Activated CD8-positive, alpha-beta T cell treated with anti-CD3 and anti-CD28 coated beads for 36 hours (primary cell): ENCODE results near the gene TP53I11. TPM values are rescaled to one million over a fixed set of nuclear protein-coding genes. Genes with fewer than 3 reads are reported as not detected.
A peak's percentile ranks its signal among the peaks of the same experiment; 100 is the strongest.

Experiments used
- ATAC-seq: fragments of 200-7000 bp; cut with Tn5 transposase; one replicate; pipeline ENCODE4 v1.10.0; 2021; ENCODE audit warnings: mild to moderate bottlenecking, moderate library complexity
- CTCF ChIA-PET: fragments of 350-600 bp; sonication (Branson Sonifier 250); formaldehyde crosslinking; loops from one replicate; lab custom pipeline; 2021; ENCODE audit warnings: antibody characterized with exemption; lab: Charles Lee
- POLR2A ChIA-PET: fragments of 350-600 bp; sonication (Branson Sonifier 250); formaldehyde crosslinking; loops from one replicate; lab custom pipeline; 2021; ENCODE audit warnings: antibody characterized with exemption; lab: Charles Lee
- DNase-seq: peaks from one replicate; pipeline ENCODE4 v3.0.0-alpha.2; 2020
- H3K27ac Mint-ChIP-seq: one replicate; pipeline ENCODE4 v1.8.0; 2021; ENCODE audit warnings: mild to moderate bottlenecking, mixed read lengths
- H3K27me3 Mint-ChIP-seq: one replicate; pipeline ENCODE4 v1.8.0; 2021; ENCODE audit warnings: mixed read lengths
- H3K36me3 Mint-ChIP-seq: one replicate; pipeline ENCODE4 v1.8.0; 2021; ENCODE audit warnings: low read depth, mixed read lengths
- H3K4me1 Mint-ChIP-seq: one replicate; pipeline ENCODE4 v1.8.0; 2021; ENCODE audit warnings: low read depth, mixed read lengths
- H3K4me3 Mint-ChIP-seq: one replicate; pipeline ENCODE4 v1.8.0; 2021; ENCODE audit warnings: mild to moderate bottlenecking, moderate library complexity, mixed read lengths
- H3K9me3 Mint-ChIP-seq: one replicate; pipeline ENCODE4 v1.8.0; 2021; ENCODE audit warnings: mixed read lengths
- CTCF ChIP-seq: fragments of 200-600 bp; IDR thresholded peaks from one replicate; pipeline ENCODE4 v1.8.0; 2022; ENCODE audit warnings: antibody characterized with exemption, mild to moderate bottlenecking
- intact Hi-C: fragments of 100-400 bp; cut with micrococcal nuclease; formaldehyde crosslinking; loops from one replicate; pipeline ENCODE4 v1.10.0; 2022
- total RNA-seq, 2 experiments: library from RNA; stranded (reverse); gene quantifications; one replicate each; pipeline ENCODE4 v1.2.3, GENCODE V29; 2021

TP53I11 gene
- total RNA-seq, 2 experiments from 2014 or later: 15.2 to 17.5 TPM

- no peak for TF ChIP-seq CTCF
- DNase-seq (no peak), ATAC-seq (no peak)
- Mint-ChIP-seq H3K9me3 (no peaks in the 10 kb centered on the region), H3K27ac (peak overlapping the region; percentile 2), H3K4me3 (no peak overlapping the region), H3K4me1 (no peaks in the 10 kb centered on the region), H3K27me3 (no peaks in the 10 kb centered on the region), H3K36me3 (no peaks in the 10 kb centered on the region)
- ChIA-PET CTCF (interaction anchor here (3.0 to 24.5 kb wide), 2 partner anchors 23 to 169 kb away, joined by 14 to 942 read pairs; no protein-coding TSS in a partner anchor), POLR2A (no interaction called here)
- intact Hi-C loops: no loop called here
Measured at GRCh38 chr11:44934110-44934509, 16.6 kb downstream of the TP53I11 start.

- DNase-seq: no peak
- Mint-ChIP-seq H3K27me3 (no peaks in the 10 kb centered on the region), H3K27ac (no peak overlapping the region), H3K4me3 (no peak overlapping the region), H3K36me3 (no peaks in the 10 kb centered on the region), H3K4me1 (no peaks in the 10 kb centered on the region), H3K9me3 (no peaks in the 10 kb centered on the region)
- ATAC-seq: no peak
- no peak for TF ChIP-seq CTCF
- intact Hi-C loops: no loop called here
- ChIA-PET CTCF (interaction anchor here (1.2 to 24.5 kb wide), 2 partner anchors 17 to 171 kb away, joined by 3 to 942 read pairs; no protein-coding TSS in a partner anchor), POLR2A (interaction anchor here (1.3 kb wide), 1 partner anchor 174 kb away, joined by 6 read pairs; no protein-coding TSS in a partner anchor)
Measured at GRCh38 chr11:44931466-44931865, 19.2 kb downstream of the TP53I11 start.

- no peak overlapping the region for H3K27ac Mint-ChIP-seq
- DNase-seq (no peak), ATAC-seq (no peak)
- no peaks in the 10 kb centered on the region for H3K4me1 Mint-ChIP-seq
- intact Hi-C loops: no loop called here
- H3K27me3 Mint-ChIP-seq: no peaks in the 10 kb centered on the region
- CTCF ChIA-PET: interaction anchor here (1.2 to 24.5 kb wide), 2 partner anchors 17 to 172 kb away, joined by 3 to 942 read pairs; no protein-coding TSS in a partner anchor
- TF ChIP-seq CTCF: no peak
- H3K36me3 Mint-ChIP-seq: no peaks in the 10 kb centered on the region
- H3K4me3 Mint-ChIP-seq: no peak overlapping the region
- POLR2A ChIA-PET: interaction anchor here (1.3 kb wide), 1 partner anchor 174 kb away, joined by 6 read pairs; no protein-coding TSS in a partner anchor
- H3K9me3 Mint-ChIP-seq: no peaks in the 10 kb centered on the region
Measured at GRCh38 chr11:44930588-44931302, 19.9 kb downstream of the TP53I11 start.

GRCh38 chr11:44928816-44929215 lies 21.9 kb downstream of the TP53I11 start:
- H3K27me3 Mint-ChIP-seq: no peaks in the 10 kb centered on the region
- no peaks in the 10 kb centered on the region for H3K4me1 Mint-ChIP-seq
- TF ChIP-seq CTCF: no peak
- ChIA-PET POLR2A (interaction anchor here (0.6 to 1.3 kb wide), 2 partner anchors 14 to 250 kb away, joined by 3 read pairs; no protein-coding TSS in a partner anchor), CTCF (interaction anchor here (0.8 to 24.5 kb wide), 12 partner anchors 8 to 525 kb away, joined by 3 to 942 read pairs (median 8); no protein-coding TSS in a partner anchor)
- H3K9me3 Mint-ChIP-seq: no peaks in the 10 kb centered on the region
- ATAC-seq (no peak), DNase-seq (no peak)
- H3K27ac Mint-ChIP-seq: no peak overlapping the region
- intact Hi-C loops: no loop called here
- no peak overlapping the region for H3K4me3 Mint-ChIP-seq
- no peaks in the 10 kb centered on the region for H3K36me3 Mint-ChIP-seq

GRCh38 chr11:44928144-44928543 lies 22.5 kb downstream of the TP53I11 start:
- CTCF ChIA-PET: interaction anchor here (0.9 to 24.5 kb wide), 21 partner anchors 9 to 526 kb away, joined by 3 to 942 read pairs (median 5); no protein-coding TSS in a partner anchor
- no peak for TF ChIP-seq CTCF
- Mint-ChIP-seq H3K9me3 (no peaks in the 10 kb centered on the region), H3K27ac (no peak overlapping the region), H3K4me3 (no peak overlapping the region), H3K27me3 (no peaks in the 10 kb centered on the region), H3K4me1 (no peaks in the 10 kb centered on the region), H3K36me3 (no peaks in the 10 kb centered on the region)
- intact Hi-C loops: no loop called here
- ATAC-seq (no peak), DNase-seq (no peak)
- POLR2A ChIA-PET: interaction anchor here (0.6 to 1.5 kb wide), 3 partner anchors 15 to 250 kb away, joined by 3 to 7 read pairs (median 3); no protein-coding TSS in a partner anchor
